HCT116 (cell line): ENCODE data around the gene ELP5. TPM values are rescaled to one million over a fixed set of nuclear protein-coding genes. Genes with fewer than 3 reads are reported as not detected.

Experiments
- ATAC-seq: fragments of 200-7000 bp; cut with Tn5 transposase; 2 replicates; pipeline ENCODE4 v1.9.1; 2020; ENCODE audit warnings: mild to moderate bottlenecking, moderate library complexity
- BruUV-seq: library from RNA; stranded (reverse); fragments of 400-500 nt; replicated peaks from 2 replicates; lab custom pipeline; 2021; lab: Mats Ljungman, UMichigan
- CTCF ChIA-PET: fragments of 300-600 bp; sonication (Branson Sonifier 250); formaldehyde crosslinking; loops from one replicate; lab custom pipeline; 2021; ENCODE audit warnings: antibody characterized with exemption; lab: Charles Lee
- POLR2A ChIA-PET: fragments of 300-600, 350-600 bp; sonication (Branson Sonifier 250); formaldehyde crosslinking; loops from one replicate; lab custom pipeline; 2021; ENCODE audit warnings: antibody characterized with exemption; lab: Charles Lee
- RAD21 ChIA-PET, 2 experiments: fragments of 300-600 bp; sonication (Branson Sonifier 250); formaldehyde crosslinking; loops; one replicate each; lab custom pipeline; 2023; ENCODE audit warnings: low total read pairs in 2 of 2; ENCODE audit not compliant: uncharacterized antibody in 2 of 2, unreplicated experiment in 2 of 2, low non-redundant PET in 1 of 2; lab: Charles Lee
- DNase-seq: peaks from one replicate; pipeline ENCODE4 v3.0.0-alpha.2; 2010; ENCODE audit warnings: low read depth, low spot score
- H2AFZ ChIP-seq: fragments of 200-600 bp; shearing (Covaris generic), sonication (generic); 2 replicates; pipeline ENCODE4 v1.6.1; 2017; ENCODE audit warnings: low read depth, mixed run types, mixed read lengths, antibody characterized with exemption, low read length; ENCODE audit not compliant: poor library complexity, severe bottlenecking
- H3K27ac ChIP-seq: 2 replicates; pipeline ENCODE4 v1.5.1; 2012; ENCODE audit warnings: low read depth, low read length
- H3K27me3 ChIP-seq: fragments of 200-600 bp; sonication (generic); 2 replicates; pipeline ENCODE4 v1.6.1; 2016; ENCODE audit warnings: mixed run types, low read length, mixed read lengths; ENCODE audit not compliant: insufficient read depth
- H3K36me3 ChIP-seq, 2 experiments: fragments of 200-500 bp in 1 of 2; fragments of 200-600 bp in 1 of 2; sonication (Bioruptor generic) in 1 of 2; sonication (generic) in 1 of 2; 2 replicates each; pipeline versions ENCODE4 v1.5.1 to v1.6.1; 2014 to 2016; ENCODE audit warnings: low read length in 2 of 2, inconsistent platforms in 1 of 2, mixed read lengths in 1 of 2, mixed run types in 1 of 2; ENCODE audit not compliant: insufficient read depth in 2 of 2, control insufficient read depth in 1 of 2
- H3K4me1 ChIP-seq, 2 experiments: fragments of 200-600 bp in 1 of 2; sonication (generic) in 1 of 2; 2 replicates each; pipeline versions ENCODE4 v1.5.1 to v1.6.1; 2012 to 2017; ENCODE audit warnings: low read length in 2 of 2, inconsistent platforms in 1 of 2, mild to moderate bottlenecking in 1 of 2, mixed read lengths in 1 of 2, mixed run types in 1 of 2, moderate library complexity in 1 of 2; ENCODE audit not compliant: insufficient read depth in 2 of 2, control insufficient read depth in 1 of 2
- H3K4me2 ChIP-seq: fragments of 200-600 bp; sonication (generic); 2 replicates; pipeline ENCODE4 v1.6.1; 2017; ENCODE audit warnings: mixed run types, low read length, mixed read lengths
- H3K4me3 ChIP-seq, 2 experiments: fragments of 200-600 bp in 1 of 2; sonication (generic) in 1 of 2; replicated peaks in 1 of 2; 2 replicates each; pipeline ENCODE4 v1.5.1; 2011 to 2016; ENCODE audit warnings: low read length in 2 of 2, control low read depth in 1 of 2, low read depth in 1 of 2, mild to moderate bottlenecking in 1 of 2, mixed read lengths in 1 of 2, mixed run types in 1 of 2
- H3K79me2 ChIP-seq: fragments of 200-600 bp; sonication (generic); 2 replicates; pipeline ENCODE4 v1.6.1; 2017; ENCODE audit warnings: mild to moderate bottlenecking, mixed run types, low read length, moderate library complexity, mixed read lengths; ENCODE audit not compliant: insufficient read depth
- H3K9ac ChIP-seq: fragments of 200-600 bp; sonication (generic); 2 replicates; pipeline ENCODE4 v1.6.1; 2016; ENCODE audit warnings: low read length, mixed read lengths
- H3K9me2 ChIP-seq: fragments of 200-600 bp; sonication (generic), shearing (Covaris generic); 2 replicates; pipeline ENCODE4 v1.6.1; 2017; ENCODE audit warnings: mixed run types, mild to moderate bottlenecking, moderate library complexity; ENCODE audit not compliant: insufficient read depth
- H3K9me3 ChIP-seq, 2 experiments: fragments of 200-500 bp in 1 of 2; fragments of 200-600 bp in 1 of 2; sonication (Bioruptor generic) in 1 of 2; sonication (generic) in 1 of 2; 2 replicates each; pipeline ENCODE4 v1.6.1; 2014 to 2017; ENCODE audit warnings: low read length in 2 of 2, mixed read lengths in 2 of 2, inconsistent platforms in 1 of 2, low read depth in 1 of 2, mild to moderate bottlenecking in 1 of 2, mixed run types in 1 of 2, moderate library complexity in 1 of 2; ENCODE audit not compliant: control insufficient read depth in 1 of 2, insufficient read depth in 1 of 2
- H4K20me1 ChIP-seq: fragments of 200-600 bp; sonication (generic), shearing (Covaris generic); 2 replicates; pipeline ENCODE4 v1.6.1; 2017; ENCODE audit warnings: mixed run types, mild to moderate bottlenecking, moderate library complexity; ENCODE audit not compliant: insufficient read depth
- ATF3 ChIP-seq: IDR thresholded peaks from 2 replicates; pipeline ENCODE4 v1.6.1; 2012
- CBX3 ChIP-seq: IDR thresholded peaks from 2 replicates; pipeline ENCODE4 v1.6.1; 2012; ENCODE audit warnings: low read depth
- EGR1 ChIP-seq: IDR thresholded peaks from 2 replicates; pipeline ENCODE4 v1.6.1; 2012; ENCODE audit warnings: low read depth
- EZH2 ChIP-seq: fragments of 200-600 bp; sonication (generic); IDR thresholded peaks from 2 replicates; pipeline ENCODE4 v1.6.1; 2017; ENCODE audit warnings: antibody characterized with exemption, mixed run types
- JUND ChIP-seq: IDR thresholded peaks from 2 replicates; pipeline ENCODE4 v1.6.1; 2012
- MAX ChIP-seq: IDR thresholded peaks from 2 replicates; pipeline ENCODE4 v1.6.1; 2012
- SIN3A ChIP-seq: IDR thresholded peaks from 2 replicates; pipeline ENCODE4 v1.6.1; 2012; ENCODE audit warnings: low read depth
- SP1 ChIP-seq: IDR thresholded peaks from 2 replicates; pipeline ENCODE4 v1.6.1; 2012; ENCODE audit warnings: low read depth
- SRF ChIP-seq: IDR thresholded peaks from 2 replicates; pipeline ENCODE4 v1.6.1; 2012; ENCODE audit warnings: low read depth
- TCF7L2 ChIP-seq: IDR thresholded peaks from 2 replicates; pipeline ENCODE4 v1.7.0; 2011; ENCODE audit warnings: borderline replicate concordance, inconsistent platforms; ENCODE audit not compliant: insufficient read depth, insufficient read length; ENCODE audit errors: extremely low read depth
- ZNF274 ChIP-seq: fragments of 200-500 bp; sonication (Bioruptor generic); IDR thresholded peaks from 2 replicates; pipeline ENCODE4 v1.6.1; 2014; ENCODE audit warnings: mild to moderate bottlenecking, low read depth, low read length, inconsistent platforms
- intact Hi-C: fragments of 100-400 bp; cut with micrococcal nuclease; formaldehyde crosslinking; loops from 2 replicates; pipeline ENCODE4 v1.10.0; 2022
- total RNA-seq: library from RNA; stranded (reverse); gene quantifications from one replicate; pipeline ENCODE4 v1.2.1, GENCODE V29; 2021; ENCODE audit not compliant: unreplicated experiment

The ELP5 gene
- total RNA-seq, 1 experiment from 2014 or later: 81.7 TPM

- no peak for TF ChIP-seq SRF
- no peak for TF ChIP-seq CBX3
- TF ChIP-seq ZNF274: no peak
- no peak for TF ChIP-seq MAX
- TF ChIP-seq EZH2: no peak
- TF ChIP-seq SP1: no peak
- TF ChIP-seq JUND: no peak
- no peak for TF ChIP-seq TCF7L2
- no peak for TF ChIP-seq ATF3
- TF ChIP-seq SIN3A: no peak
- TF ChIP-seq EGR1: no peak
- Histone ChIP-seq H3K9ac (no peak overlapping the region), H3K79me2 (peaks cover 35% of the 10 kb centered on the region), H2AFZ (no peak overlapping the region), H3K4me2 (no peak overlapping the region), H3K9me3 (no peaks in the 10 kb centered on the region), H3K4me3 (no peak overlapping the region), H3K27ac (no peak overlapping the region), H3K27me3 (no peaks in the 10 kb centered on the region), H3K4me1 (peaks cover 0 to 18% of the 10 kb centered on the region in 2 experiments; a peak in 2 of 4 replicates), H4K20me1 (peaks cover under 1% of the 10 kb centered on the region; the same call in 1 of the 2 replicates), H3K36me3 (peaks cover 57 to 62% of the 10 kb centered on the region in 2 experiments), H3K9me2 (no peaks in the 10 kb centered on the region)
- ChIA-PET CTCF (no interaction called here), RAD21 (no interaction called here), POLR2A (no interaction called here)
- intact Hi-C loops: no loop called here
- no TSS peak for BruUV-seq
- ATAC-seq (no peak), DNase-seq (no peak)
Measured at GRCh38 chr17:7226721-7227710, 25.0 kb upstream of the ELP5 start.
